ENCODE results near the gene MYLK4.

The MYLK4 gene

DNA sequence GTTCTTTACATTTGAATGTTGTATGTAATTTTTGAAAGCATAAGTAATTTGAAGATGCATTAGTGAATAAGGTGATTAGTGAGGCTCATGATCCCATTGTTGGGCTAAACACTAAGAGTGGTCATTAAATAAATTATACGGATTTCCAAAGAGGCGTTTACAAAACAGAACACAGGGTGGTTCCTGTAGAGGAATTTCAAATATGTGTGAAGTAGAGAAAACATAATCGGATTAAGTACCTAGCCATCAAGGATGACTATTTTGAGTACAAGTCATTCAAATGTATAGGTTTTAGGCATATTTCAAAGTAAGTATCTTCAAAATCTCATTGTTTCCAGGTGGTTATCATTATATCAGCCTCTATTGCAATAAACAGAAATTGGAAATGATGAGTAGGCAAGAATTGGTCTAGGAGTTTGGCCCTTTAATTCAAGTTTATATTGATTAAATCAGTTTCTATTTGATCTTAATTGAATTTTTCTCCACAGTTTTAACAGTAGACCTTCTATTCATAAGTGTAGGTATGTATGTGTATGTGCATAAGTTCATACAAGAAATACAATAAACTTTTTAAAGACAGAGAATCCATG, 94.8 kb downstream of the MYLK4 start:
- no peak for DNase-seq

DNA sequence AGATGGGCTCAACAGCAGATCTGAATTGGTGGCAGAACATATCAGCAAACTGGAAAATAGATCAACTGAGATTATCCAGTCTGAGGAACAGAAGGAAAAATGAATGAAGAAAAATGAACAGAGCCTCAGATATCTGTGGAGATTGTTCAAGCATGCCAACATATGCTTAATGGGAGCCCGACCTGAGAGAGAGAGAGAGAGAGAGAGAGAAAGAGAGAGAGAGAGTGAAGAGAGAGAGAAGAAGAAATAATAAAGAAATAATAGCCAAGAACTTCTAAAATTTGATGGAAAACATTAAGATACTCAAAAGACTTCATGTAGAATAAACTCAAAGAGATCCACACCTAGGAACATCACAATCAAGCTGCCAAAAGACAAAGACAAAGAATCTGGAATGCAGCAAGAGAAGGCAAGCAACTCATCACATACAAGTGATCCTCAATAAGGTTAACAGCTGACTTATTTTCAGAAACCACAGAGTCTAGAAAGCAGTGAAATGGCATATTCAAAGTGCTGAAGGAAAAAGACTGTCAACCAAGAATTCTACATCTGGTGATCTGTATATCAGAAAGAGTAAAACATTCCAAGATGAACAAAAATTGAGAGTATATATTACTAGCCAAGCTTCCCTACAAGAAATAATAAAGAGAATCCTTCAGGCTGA, 97.2 kb downstream of the MYLK4 start:
- no peak for DNase-seq

DNA sequence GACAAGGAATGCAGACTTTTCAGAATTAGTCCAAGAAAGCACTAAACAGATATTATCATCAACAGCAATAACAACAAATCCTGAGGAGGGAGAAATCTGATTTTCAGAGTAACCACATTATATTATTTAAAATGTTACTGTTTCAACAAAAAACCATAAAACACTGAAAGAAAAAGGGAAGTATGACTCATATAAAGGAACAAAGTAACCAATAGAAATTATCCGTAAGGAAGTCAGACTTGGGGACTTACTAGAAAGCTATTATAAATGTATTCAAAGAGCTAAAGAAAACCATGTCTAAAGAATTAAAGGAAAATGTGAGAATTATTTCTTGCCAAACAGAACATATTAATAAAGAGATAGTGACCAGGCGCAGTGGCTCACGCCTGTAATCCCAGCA, 98.1 kb downstream of the MYLK4 start:
- no peak for DNase-seq

DNA sequence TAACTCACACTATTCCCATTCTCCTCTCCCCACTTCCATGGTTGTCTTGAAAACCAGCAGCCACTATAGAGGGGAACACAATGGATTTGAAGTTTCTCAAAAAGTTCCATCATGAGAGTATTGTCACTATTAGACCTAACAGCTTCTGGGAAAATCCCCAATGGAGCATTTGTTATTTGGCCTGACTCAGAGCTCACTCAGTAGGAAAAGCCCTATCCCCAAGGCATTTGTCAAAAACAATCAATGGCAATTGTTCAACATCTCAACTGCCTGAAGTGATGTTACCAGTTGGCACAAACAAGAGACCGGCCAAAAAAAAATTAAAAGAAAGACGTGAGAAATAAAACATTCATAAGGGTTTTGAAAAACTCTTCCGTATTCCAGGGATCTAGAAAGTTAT, 98.8 kb downstream of the MYLK4 start:
- DNase-seq: no peak

DNA sequence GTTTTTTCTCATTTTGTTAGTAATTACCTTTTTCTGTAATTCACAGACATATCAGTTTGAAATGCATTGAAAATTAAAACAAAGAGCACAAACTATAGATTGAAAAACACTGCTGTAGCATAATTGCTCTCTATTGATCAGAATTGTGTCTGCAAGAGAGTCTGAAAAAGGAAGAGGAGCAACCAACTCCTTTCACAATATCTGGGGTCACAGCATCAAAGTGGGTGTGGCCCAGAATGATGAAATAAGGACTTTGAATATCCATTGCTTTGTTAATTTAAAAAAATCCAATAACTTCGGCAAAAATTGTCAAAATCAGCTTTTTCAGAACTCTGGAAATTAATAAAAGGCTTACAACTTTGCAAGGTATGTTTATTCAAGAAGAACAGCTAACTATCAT, 99.2 kb downstream of the MYLK4 start:
- no peak for DNase-seq

DNA sequence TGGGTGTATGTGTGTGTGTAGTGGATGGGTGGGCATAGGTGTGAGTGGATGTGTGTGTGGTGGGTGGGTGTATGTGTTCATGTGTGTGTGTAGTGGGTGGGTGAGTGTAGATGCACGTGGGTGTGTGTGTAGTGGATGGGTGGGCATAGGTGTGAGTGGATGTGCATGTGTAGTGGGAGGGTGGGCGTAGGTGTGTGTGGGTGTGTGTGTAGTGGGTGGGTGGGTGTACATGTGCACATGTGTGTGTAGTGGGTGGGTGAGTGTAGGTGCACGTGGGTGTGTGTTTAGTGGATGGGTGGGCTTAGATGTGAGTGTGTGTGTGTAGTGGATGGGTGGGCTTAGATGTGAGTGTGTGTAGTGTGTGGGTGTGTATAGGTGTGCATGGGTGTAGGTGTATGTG, 104.4 kb downstream of the MYLK4 start:
- no peak for DNase-seq

DNA sequence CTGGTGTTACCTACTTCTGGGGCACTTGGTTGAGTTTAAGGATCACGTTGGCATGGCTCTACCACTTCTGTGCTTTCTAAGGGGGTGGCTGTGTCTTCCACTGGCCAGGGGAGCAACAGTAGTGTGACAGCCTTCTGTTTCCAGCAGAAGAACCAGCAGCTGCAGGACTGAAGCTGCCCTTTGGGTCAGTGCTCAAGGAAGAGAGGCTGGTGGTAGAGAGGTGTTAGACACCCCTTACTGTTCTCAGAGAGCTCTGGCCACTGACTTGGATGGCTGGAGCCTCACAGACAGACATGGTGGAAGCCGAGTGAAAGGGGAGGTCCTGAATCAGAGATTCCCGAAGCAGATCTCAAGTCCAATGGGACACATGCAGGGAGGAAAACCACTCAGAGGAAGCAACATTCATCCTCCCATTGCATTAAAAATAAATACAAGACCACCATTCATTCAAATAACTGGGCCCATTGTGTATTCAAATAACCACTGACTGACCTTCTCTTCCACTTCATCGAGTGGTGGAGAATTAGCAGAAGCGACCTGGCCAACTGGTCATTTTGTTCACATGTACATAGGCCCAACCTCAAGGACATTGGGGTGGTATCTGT, 106.7 kb downstream of the MYLK4 start:
- no peak for DNase-seq

DNA sequence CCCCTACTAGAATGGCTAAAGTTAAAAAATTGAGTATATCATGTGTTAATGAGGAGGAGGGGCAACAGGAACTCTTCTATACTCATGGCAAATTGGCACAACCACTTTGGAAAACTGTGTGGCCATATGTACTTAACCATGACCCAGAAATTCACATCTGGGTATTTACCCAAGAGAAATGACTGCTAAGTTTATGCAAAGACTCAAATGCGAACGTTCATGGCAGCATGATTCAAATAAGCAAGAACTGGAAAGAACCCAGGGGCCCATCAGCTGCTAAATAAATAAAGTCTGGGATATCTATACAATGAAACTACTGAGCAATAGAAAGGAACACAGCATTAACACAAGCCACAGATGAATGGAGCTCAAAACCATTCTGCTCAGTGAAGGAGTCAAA, 107.6 kb downstream of the MYLK4 start:
- peak; percentile 93 for DNase-seq

DNA sequence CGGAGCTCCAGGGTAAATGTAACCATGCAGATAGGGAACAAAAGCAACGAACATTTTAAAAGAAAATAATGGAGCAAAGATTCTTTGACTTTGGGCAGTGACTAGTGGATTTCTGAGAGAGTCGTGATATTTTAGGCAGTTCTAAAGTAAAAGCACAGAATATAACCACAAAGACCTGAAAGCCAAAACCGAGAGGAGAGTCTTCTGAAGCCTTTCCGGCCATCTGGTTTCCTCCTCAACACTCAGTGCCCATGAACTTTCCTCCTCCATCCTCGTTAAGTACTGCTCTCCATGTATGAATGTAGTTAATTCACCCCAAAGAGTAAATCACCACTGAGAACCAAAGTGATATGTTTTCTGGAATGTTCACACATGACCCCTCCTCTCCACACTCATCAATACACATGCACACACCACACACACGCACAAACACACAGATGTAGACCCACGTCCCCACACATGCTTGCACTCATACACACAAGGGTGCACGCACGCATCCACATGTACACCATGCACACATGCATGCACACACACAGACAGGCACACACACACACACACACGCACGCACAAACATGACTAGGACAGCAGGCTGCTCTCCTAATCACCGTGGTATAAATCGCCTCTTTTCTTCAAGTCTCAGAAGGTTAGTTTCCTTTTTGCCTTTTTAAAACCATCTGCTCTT, 109.5 kb downstream of the MYLK4 start:
- no peak for DNase-seq

DNA sequence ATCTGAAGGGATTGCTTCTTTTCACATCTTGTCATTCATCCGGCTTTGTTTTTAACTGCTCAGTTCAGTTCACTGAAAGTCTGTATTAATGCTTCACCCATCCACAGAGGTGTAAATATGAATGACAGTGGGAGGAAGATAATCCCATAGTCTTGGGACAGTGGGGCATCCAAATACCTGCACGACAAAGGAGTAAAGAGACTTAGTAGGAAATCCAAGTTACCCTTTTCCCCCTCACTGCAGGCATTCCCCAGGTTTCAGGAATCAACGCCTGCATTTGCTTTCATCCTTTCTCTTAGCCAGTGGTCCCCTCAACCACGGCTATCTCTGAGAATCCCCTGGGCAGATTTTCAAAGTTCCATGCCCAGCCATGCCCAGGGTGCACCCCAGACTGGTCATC, 110.2 kb downstream of the MYLK4 start:
- no peak for DNase-seq

DNA sequence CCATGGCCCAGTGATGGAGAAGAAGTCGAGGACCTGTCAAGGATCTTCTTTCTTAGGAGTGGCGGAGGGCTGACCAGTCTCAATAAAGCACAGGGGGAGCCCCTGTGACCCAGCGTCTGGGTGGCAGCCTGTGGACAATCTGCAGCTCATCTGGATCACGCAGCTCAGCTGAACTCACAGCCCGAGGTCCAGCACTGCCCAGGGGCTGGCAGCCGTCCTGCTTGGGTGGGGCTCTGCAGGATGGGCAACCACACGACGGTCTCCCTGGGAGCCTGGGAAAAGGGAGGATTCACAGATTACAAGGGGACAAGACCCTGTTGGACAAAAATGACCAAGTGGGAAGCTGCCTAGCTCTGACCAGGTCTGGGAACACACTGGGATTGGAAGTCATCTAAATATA, 110.8 kb downstream of the MYLK4 start:
- no peak for DNase-seq

DNA sequence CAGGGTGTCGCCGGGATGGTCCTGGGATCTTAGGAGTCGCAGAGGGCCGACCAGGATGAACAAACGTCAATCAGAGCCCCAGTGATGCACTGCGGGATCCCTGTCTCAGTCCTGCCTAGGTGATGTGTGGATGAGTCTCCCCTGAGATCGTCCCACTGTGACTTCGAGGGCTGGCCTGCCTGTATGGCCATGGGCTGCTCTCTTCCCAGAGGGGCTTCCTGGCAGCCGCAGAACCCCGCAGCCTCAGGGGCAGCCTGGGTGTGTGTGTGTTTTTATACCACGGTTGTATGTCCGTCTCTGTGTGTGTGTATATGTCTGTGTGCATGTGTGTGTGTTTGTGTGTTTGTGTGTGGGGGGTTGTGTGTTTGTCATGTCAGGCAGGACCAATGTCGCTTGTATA, 111.6 kb downstream of the MYLK4 start:
- DNase-seq: no peak

DNA sequence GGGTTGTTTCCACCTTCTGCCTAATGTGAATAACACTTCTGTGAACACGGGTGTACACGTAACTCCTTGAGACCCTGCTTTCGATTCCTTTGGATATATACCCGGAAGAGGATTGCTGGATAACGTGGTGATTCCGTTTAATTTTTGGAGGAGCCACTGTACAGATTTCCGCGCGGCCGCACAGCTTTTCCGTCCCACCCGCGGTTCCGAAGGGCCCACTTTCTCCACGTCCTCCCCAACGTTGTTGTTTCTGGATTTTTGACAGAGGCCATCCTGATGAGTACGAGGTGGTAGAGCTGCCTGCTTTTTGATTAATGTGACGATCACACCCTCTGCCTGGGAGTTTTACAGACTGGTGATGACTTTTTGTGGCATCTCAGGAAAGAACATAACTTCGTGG, 114.0 kb downstream of the MYLK4 start:
- DNase-seq: no peak

DNA sequence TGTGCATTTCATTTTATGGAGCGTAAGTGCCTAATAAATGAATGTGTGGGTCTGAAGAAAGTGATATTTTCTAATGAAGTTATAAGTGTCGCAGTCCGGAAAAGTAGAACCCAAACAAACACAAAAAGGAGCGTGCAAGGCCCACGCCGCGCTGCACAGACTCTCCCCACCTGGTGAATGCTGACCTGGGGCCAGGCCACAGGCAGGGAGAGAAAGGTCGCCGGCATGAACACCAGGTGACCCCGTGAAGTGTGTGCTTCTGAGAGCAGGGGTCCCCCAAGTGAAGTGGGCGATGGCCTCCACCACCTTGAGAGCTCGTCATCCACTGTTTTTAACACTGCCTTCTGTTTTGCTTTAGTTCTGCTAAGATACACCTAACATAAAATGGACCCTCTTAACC, 114.8 kb downstream of the MYLK4 start:
- DNase-seq: no peak

DNA sequence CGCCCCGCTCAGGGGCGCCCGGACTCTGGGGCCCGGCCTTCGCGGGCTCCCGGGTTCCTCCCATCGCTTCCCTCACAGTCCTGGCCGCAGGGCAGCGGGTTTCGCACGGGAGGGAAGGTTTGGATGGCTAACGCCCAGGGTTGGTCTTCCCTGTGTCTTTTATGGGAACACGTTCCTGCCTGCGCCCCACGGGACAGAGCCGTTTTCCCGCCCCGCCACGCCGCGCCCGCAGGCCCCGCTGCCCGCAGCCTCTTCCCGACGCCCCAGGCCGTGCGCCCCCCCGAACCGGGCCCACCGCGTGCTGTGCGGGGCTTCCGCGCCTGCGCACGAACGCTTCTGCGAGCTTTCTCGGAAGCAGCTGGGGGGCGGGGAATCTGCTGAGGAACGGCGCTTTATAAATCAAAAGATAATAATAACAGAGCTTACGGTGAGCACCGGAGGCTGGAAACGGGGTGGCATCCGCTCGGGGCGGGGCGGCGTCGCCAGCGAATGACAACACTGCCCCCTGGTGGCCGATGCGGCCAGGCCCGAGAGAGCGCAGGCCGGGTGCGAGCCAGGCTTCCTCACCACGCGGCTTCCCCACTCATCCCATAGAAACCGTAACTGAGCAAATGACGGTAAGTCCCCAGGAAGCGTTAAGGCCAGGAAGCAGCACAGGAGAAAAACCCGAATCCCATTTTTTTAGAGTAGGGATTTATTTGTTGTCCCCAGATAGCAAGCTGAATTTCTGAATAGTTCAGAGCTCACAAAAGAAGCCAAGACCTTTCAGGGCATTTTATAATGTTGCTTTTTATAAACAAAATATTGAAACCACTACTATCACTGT, 116.4 kb downstream of the MYLK4 start:
- peak; percentile 80 for DNase-seq

DNA sequence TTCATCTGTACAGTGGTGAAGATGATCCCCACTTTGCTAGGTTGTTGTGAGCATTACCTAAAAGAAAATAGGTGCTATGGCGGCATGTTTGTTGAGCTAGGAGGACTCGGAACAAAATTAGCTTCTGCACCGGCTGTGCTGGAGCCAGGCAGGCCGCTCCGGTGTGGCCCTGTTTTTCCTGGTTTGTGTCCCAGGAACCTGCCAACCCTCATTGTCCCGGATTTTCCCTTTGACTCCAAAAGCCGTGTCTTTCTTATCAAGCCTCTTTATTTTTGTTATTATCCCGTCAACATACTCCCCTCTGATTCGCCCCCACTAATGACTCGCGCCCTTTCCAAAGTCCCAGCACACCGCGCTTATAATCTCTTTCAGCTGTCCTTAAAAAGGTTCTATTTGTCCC, 117.0 kb downstream of the MYLK4 start:
- DNase-seq: no peak

DNA sequence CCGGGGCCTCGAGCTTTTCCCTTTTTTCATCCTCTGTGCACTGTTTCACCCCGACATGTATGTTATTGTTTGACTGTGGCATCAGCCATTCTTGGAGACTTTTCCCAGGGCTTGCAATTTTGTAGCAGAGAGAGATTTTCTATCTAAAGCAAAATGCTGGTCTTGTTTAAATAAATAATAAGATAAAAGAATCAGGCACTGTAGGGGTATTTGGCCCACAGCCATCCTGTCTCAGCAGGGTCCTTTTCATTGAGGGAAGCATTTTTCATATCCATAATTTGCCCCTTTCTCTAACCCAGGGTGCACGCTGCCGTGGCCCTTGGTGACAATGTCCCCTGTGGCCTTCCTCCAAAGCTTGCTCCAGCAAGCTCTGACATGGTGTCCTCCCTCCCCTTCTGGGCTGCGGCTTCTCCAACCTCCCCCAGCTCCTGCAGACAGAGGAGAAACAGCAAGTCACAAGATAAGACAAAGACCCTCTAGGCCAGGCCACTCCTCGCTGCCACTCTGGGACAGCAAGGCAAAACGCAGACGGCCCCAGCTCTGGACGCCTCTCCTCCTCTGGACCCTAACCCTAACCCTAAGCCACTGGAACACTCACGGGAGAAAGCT, 117.6 kb downstream of the MYLK4 start:
- no peak for DNase-seq

DNA sequence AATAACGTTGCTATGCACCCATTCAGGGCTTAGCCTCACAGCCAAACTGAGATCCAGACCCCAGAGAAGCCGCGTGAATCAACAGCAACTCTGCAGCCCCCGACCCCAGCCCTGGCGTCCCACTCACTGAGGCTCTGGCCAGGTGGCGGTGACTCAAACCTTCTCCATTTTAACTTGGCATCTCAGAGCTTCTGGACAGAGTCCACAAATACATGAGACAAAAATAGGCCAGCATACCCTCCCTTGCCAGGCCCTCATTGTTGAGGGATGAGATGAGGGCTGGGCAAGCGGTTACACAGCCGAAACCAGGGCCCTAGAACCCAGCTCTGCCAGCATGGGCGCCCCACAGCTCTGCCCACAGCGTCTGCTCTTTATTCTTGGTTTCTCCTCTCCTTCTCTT, 118.4 kb downstream of the MYLK4 start:
- no peak for DNase-seq

DNA sequence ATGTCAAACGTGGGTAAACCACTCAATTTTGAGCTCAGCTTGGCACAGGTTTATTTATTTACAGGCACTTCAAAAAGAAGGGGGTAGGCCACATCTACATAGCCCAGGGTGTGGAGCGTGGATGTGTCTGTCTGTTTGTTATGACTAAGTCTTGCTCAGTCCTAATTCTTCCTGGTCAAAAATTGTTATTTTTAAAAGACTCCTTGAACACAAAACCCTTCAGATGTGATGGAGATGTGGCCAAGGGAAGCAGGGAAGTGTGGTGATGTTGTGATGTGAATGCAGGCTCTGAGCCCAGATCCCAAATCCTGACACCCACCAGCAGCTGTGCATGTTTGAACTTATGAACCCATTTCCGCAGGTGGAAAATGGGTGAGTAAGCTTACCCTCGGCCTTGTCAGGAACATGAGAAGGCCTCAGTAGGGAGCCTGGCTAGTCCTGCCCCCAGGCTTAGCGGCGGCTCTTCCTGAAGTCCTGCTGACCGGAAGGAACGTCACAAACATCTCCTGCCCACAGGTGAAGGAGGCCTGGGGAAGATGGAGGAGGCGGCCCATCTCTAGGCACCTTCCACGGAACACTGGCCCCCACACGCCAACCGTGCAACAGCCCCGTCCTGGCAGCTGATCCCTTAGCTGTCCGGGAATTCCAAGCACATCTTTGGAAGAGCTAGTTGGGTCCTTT, 119.7 kb downstream of the MYLK4 start:
- DNase-seq: no peak

DNA sequence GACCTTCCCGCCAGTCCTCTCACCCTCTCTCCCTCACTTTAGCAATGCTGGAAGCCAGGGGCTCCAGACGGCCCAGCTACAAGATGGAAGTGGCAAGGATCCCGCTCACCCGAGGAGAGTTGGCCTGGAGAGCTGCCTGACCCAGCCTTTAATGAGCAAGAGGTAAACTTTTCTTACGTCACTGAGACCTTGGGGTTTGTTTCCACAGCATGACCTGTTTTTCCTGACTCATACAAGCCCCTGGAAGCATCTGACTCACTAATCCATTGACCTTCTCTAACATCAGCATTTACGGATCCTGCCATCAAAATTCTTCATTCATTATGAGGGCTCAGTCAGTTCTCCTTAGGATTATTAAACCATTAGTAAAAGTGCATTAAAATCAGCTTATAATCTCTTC, 120.4 kb downstream of the MYLK4 start:
- DNase-seq: no peak

DNA sequence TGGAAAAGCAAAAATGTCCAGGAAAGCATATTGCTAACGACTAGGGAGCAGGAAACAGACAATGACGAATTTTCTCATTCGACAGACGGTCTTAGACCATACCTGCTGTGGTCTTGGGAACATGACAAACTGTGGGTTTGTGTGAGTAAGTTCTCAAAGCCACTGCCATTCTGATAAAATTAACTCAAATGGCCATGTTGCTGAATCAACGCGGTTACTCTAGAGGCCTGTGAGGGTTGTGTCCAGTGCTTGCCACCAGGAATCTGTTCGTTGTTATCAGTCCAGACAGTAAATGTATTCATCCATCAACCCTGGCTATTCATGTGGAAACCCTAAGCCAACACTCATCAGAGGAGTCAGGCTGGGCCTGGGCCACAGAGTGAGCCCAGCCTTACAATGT, 124.3 kb downstream of the MYLK4 start:
- no peak for DNase-seq

DNA sequence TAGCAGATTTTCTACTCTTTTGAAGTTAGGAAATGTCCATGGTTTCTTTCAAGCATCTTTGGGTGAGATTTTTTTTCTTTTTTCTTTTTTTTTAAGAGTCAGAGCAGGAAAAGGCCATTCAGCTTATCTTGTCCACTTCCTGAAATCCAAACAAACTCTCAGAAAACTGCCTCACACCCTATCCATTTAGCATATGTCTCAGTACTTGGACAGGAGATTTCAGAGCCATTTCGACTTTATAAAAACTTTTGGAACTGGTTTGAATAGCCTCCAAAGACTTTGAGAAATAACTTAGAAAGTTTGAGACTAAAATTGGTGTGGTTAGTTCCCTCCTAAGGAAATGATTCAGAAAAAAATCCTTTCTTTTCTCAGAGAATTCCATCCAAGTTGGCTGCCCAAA, 125.1 kb downstream of the MYLK4 start:
- no peak for DNase-seq

Data from NCI-H526 treated with DMSO at 0.1 percent for 48 hours (cell line).